Lung (tissue), 12 donors: ENCODE measurements around the gene LRRC55. TPM values are rescaled to one million over a fixed set of nuclear protein-coding genes. Genes with fewer than 3 reads are reported as not detected.

Experiments
- ATAC-seq: fragments of 200-7000 bp; cut with Tn5 transposase; one replicate; pipeline ENCODE4 v1.9.1; 2020; ENCODE audit warnings: moderate number of reproducible peaks; ENCODE audit not compliant: insufficient read depth, low FRiP score
- DNase-seq, 3 donors: peaks; one replicate each; pipeline ENCODE4 v3.0.0-alpha.2; 2013 to 2017
- H3K27ac ChIP-seq, 2 donors: one replicate each; pipeline ENCODE4 v1.5.1; 2013; ENCODE audit warnings: mild to moderate bottlenecking in 2 of 2, moderate library complexity in 2 of 2, control low read depth in 1 of 2, inconsistent platforms in 1 of 2, low read depth in 1 of 2, low read length in 1 of 2
- H3K27me3 ChIP-seq, 3 donors: one replicate each; pipeline ENCODE4 v1.5.1; 2013; ENCODE audit warnings: low read length in 2 of 3; ENCODE audit not compliant: control insufficient read depth in 3 of 3, insufficient read depth in 3 of 3
- H3K36me3 ChIP-seq, 4 donors: one replicate each; pipeline ENCODE4 v1.5.1; 2013; ENCODE audit warnings: low read length in 4 of 4, mild to moderate bottlenecking in 1 of 4, moderate library complexity in 1 of 4; ENCODE audit not compliant: control insufficient read depth in 4 of 4, insufficient read depth in 4 of 4
- H3K4me1 ChIP-seq, 5 donors: one replicate each; pipeline ENCODE4 v1.5.1; 2013; ENCODE audit warnings: low read length in 5 of 5, mild to moderate bottlenecking in 2 of 5, moderate library complexity in 1 of 5; ENCODE audit not compliant: control insufficient read depth in 5 of 5, insufficient read depth in 5 of 5
- H3K4me3 ChIP-seq: one replicate; pipeline ENCODE4 v1.5.1; 2013; ENCODE audit warnings: mild to moderate bottlenecking, control low read depth, moderate library complexity
- H3K9ac ChIP-seq, 2 donors: one replicate each; pipeline ENCODE4 v1.5.1; 2013; ENCODE audit warnings: low read length in 2 of 2, control low read depth in 1 of 2; ENCODE audit not compliant: insufficient read depth in 1 of 2
- H3K9me3 ChIP-seq, 4 donors: one replicate each; pipeline ENCODE4 v1.5.1; 2013; ENCODE audit warnings: low read length in 3 of 4, mild to moderate bottlenecking in 1 of 4, moderate library complexity in 1 of 4; ENCODE audit not compliant: control insufficient read depth in 4 of 4, insufficient read depth in 3 of 4
- WGBS, 2 donors: extraction: QIAGEN DNeasy Blood & Tissue Kit; methylation state at CpG; one replicate each; pipeline ENCODE4 v1.1.7; 2013; 5-methylcytosine and 5-hydroxymethylcytosine counted together
- polyA plus RNA-seq, 2 donors: library from polyadenylated mRNA; stranded (reverse); fragments of 200-250 nt; gene quantifications; one replicate each; pipeline ENCODE4 v1.2.1, GENCODE V29; 2013
- total RNA-seq, 2 donors: library from RNA; depleted of rRNA in 1 of 2; stranded (reverse); fragments of >200 nt in 1 of 2; gene quantifications; one replicate each; pipeline ENCODE4 v1.2.1, GENCODE V29; 2014 to 2021
- TF ChIP-seq, protein P1 (sequence below): IDR thresholded peaks from 2 replicates; pipeline ENCODE4 v1.5.1; 2012; ENCODE audit warnings: mild to moderate bottlenecking; ENCODE audit errors: control extremely low read depth, extremely low read depth
- donor health status: control.
- donor health status: control.
- donor health status: Bipolar disorder and iron deficiency.
- donor health status: healthy.
- donor health status: DM: yes; HTN: yes; CAD: no.

LRRC55 gene
- total and polyA plus RNA-seq, 4 donors, result 0.02 to 2.9 (median 0.09) TPM

DNA sequence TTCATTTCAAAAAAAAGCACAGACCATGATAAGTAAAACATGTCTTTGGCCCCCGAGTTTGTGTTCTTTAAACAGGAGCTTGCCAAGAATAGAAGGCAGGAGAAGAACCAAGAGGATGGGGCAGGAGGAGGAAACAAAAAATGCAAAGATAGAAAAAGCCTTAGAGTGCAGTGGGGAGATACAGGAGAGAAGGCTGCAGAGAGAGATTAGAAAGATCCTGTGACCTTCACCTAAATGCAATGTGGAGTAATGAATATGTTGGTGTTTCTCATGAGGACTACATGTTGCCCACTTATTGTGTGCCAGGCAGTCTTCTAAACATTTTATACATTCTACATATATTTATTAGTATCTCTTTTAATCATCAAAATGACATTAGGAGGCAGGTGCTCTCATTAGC, 57.6 kb downstream of the LRRC55 start:
- Histone ChIP-seq H3K4me1 (peaks cover 0 to 47% (median 11%) of the 10 kb centered on the region in 5 donors), H3K9ac (no peak overlapping the region), H3K9me3 (no peaks in the 10 kb centered on the region), H3K27ac (no peak overlapping the region), H3K4me3 (no peak overlapping the region), H3K36me3 (no peaks in the 10 kb centered on the region), H3K27me3 (no peaks in the 10 kb centered on the region)
- ATAC-seq (no peak), DNase-seq (no peak)
- TF ChIP-seq, protein P1, sequence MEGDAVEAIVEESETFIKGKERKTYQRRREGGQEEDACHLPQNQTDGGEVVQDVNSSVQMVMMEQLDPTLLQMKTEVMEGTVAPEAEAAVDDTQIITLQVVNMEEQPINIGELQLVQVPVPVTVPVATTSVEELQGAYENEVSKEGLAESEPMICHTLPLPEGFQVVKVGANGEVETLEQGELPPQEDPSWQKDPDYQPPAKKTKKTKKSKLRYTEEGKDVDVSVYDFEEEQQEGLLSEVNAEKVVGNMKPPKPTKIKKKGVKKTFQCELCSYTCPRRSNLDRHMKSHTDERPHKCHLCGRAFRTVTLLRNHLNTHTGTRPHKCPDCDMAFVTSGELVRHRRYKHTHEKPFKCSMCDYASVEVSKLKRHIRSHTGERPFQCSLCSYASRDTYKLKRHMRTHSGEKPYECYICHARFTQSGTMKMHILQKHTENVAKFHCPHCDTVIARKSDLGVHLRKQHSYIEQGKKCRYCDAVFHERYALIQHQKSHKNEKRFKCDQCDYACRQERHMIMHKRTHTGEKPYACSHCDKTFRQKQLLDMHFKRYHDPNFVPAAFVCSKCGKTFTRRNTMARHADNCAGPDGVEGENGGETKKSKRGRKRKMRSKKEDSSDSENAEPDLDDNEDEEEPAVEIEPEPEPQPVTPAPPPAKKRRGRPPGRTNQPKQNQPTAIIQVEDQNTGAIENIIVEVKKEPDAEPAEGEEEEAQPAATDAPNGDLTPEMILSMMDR, result no peak
- 72 to 75% methylated on average over 1 of the region's 1 CpG for WGBS, 2 donors

GRCh38 chr11:57240007-57240406, 58.3 kb downstream of the LRRC55 start:
- no peak for DNase-seq
- no peak for ATAC-seq
- TF ChIP-seq, protein P1, result no peak
- Histone ChIP-seq H3K4me1 (peaks cover 0 to 41% (median 11%) of the 10 kb centered on the region in 5 donors), H3K36me3 (no peaks in the 10 kb centered on the region), H3K4me3 (no peak overlapping the region), H3K27me3 (no peaks in the 10 kb centered on the region), H3K9me3 (no peaks in the 10 kb centered on the region), H3K9ac (no peak overlapping the region), H3K27ac (no peak overlapping the region)
- WGBS, 2 donors, result 96 to 100% methylated on average over 2 of the region's 2 CpGs

GRCh38 chr11:57240757-57241156, 59.0 kb downstream of the LRRC55 start:
- peaks cover 4 to 34% (median 11%) of the 10 kb centered on the region in 5 donors for H3K4me1 ChIP-seq
- TF ChIP-seq, protein P1, result no peak

More at GRCh38 chr11:57240757-57241156, 59.0 kb downstream of the LRRC55 start:
- H3K27ac ChIP-seq, result no peak overlapping the region
- H3K36me3 ChIP-seq, result no peaks in the 10 kb centered on the region
- ATAC-seq (no peak), DNase-seq (peak in 1 of 3 donors; percentile 12)
- no peak overlapping the region for H3K4me3 ChIP-seq
- 49 to 59% methylated on average over 5 of the region's 5 CpGs for WGBS, 2 donors
- no peaks in the 10 kb centered on the region for H3K9me3 ChIP-seq
- H3K27me3 ChIP-seq, result no peaks in the 10 kb centered on the region
- H3K9ac ChIP-seq, result no peak overlapping the region

Other genes starting within 250 kb of the LRRC55 start
- gene OR5AK2, start 193.0 kb upstream of the LRRC55 start, total RNA-seq, result not detected
- not detected for gene OR5AK2, start 193.0 kb upstream of the LRRC55 start, polyA plus RNA-seq
- 10 to 100 TPM in 1 of 2 donors, 1 to 10 TPM in 1; 8.6 to 93.8 TPM for gene APLNR, start 55.3 kb downstream of the LRRC55 start, total RNA-seq
- gene APLNR, start 55.3 kb downstream of the LRRC55 start, polyA plus RNA-seq, result 1 to 10 TPM in 1 of 2 donors, under 1 TPM in 1; 0.39 to 1.3 TPM
- gene TNKS1BP1, start 143.0 kb downstream of the LRRC55 start, total RNA-seq, result 100 to 1,000 TPM; 107 to 220 TPM
- 100 to 1,000 TPM in 1 of 2 donors, 10 to 100 TPM in 1; 87.0 to 171 TPM for gene TNKS1BP1, start 143.0 kb downstream of the LRRC55 start, polyA plus RNA-seq
- 10 to 100 TPM; 54.7 to 76.9 TPM for gene SSRP1, start 153.9 kb downstream of the LRRC55 start, total RNA-seq
- 10 to 100 TPM; 37.1 to 74.4 TPM for gene SSRP1, start 153.9 kb downstream of the LRRC55 start, polyA plus RNA-seq
- gene P2RX3, start 156.4 kb downstream of the LRRC55 start, total RNA-seq, result under 1 TPM in 1 of 2 donors, not detected in 1; 0.11 TPM
- gene P2RX3, start 156.4 kb downstream of the LRRC55 start, polyA plus RNA-seq, result not detected
- gene PRG3, start 199.2 kb downstream of the LRRC55 start, total RNA-seq, result 1 to 10 TPM in 1 of 2 donors, not detected in 1; 1.4 TPM
- under 1 TPM in 1 of 2 donors, not detected in 1; 0.63 TPM for gene PRG3, start 199.2 kb downstream of the LRRC55 start, polyA plus RNA-seq
- gene PRG2, start 208.7 kb downstream of the LRRC55 start, total RNA-seq, result under 1 TPM; 0.68 to 0.71 TPM
- 1 to 10 TPM in 1 of 2 donors, under 1 TPM in 1; 0.94 to 5.3 TPM for gene PRG2, start 208.7 kb downstream of the LRRC55 start, polyA plus RNA-seq
- gene SLC43A3, start 245.2 kb downstream of the LRRC55 start, total RNA-seq, result 100 to 1,000 TPM in 1 of 2 donors, 10 to 100 TPM in 1; 23.3 to 148 TPM
- 100 to 1,000 TPM in 1 of 2 donors, 10 to 100 TPM in 1; 61.4 to 155 TPM for gene SLC43A3, start 245.2 kb downstream of the LRRC55 start, polyA plus RNA-seq